ENCODE measurements around the gene MOCS1. TPM values are rescaled to one million over a fixed set of nuclear protein-coding genes. Genes with fewer than 3 reads are reported as not detected.

MOCS1 gene
- polyA plus RNA-seq, 3 donors, result 0.05 to 0.26 (median 0.12) TPM

DNA sequence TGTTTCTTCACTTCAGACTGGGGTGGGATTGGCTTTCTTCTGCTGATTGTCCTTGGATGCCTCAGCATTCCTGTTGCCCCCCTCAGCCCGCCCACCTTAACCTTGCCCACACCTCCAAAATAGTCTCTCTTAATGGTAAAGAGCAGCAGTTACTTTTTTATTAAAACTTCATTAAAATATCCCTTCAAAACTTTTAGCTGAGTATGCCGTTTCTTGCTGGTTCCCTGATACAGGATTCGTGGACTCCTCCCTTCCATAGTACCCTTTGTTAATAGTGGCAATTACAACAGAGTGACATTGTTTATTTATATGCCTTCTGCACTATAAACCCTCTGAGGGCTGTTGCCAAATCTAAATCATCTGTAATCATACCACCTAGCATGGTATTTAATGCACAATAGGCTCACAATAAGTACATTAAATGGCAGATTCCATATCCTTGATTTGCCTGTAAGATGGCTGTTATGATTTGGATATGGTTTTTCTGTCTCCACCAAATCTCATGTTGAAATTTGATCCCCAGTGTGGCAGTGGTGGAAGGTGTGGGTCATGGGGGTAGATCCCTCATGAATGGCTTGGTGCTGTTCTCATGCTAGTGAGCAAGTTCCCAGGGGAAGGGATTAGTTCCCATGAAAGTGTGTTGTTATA is 3.5 kb upstream of the MOCS1 start:
- Histone ChIP-seq H3K9me3 (replicated peaks in 1 of 2; ENCODE audit: control insufficient read depth in 1 of 2, insufficient read depth in 1 of 2, low read length in 2 of 2) (no peaks in the 10 kb centered on the region), H3K4me3 (replicated peaks in 1 of 3; ENCODE audit: low read depth in 2 of 3, low read length in 3 of 3) (no peak overlapping the region), H3K27ac (ENCODE audit: low read depth in 1 of 2, low read length in 2 of 2) (no peak overlapping the region), H3K9ac (ENCODE audit: insufficient read depth, low read length, poor library complexity, severe bottlenecking) (no peak overlapping the region), H3K4me2 (replicated peaks; ENCODE audit: extremely low read depth, low read length, poor library complexity, severe bottlenecking) (no peak overlapping the region), H3K27me3 (ENCODE audit: control insufficient read depth in 2 of 2, insufficient read depth in 2 of 2, low read length in 2 of 2) (peaks cover 23 to 36% of the 10 kb centered on the region in 2 donors), H3K4me1 (ENCODE audit: control insufficient read depth in 1 of 2, insufficient read depth in 2 of 2, low read length in 2 of 2) (peaks cover 0 to 6% of the 10 kb centered on the region in 2 donors), H4K20me1 (ENCODE audit: insufficient read depth, low read length) (no peaks in the 10 kb centered on the region), H3K36me3 (replicated peaks in 1 of 2; ENCODE audit: control insufficient read depth in 1 of 2, insufficient read depth in 2 of 2, low read length in 2 of 2) (no peaks in the 10 kb centered on the region), H3K79me2 (ENCODE audit: insufficient read depth, low read length) (no peaks in the 10 kb centered on the region), H2AFZ (ENCODE audit: insufficient read depth, low read depth, low read length, poor library complexity, severe bottlenecking) (no peak overlapping the region)
- no CpG with 5 or more reads among the region's 3 CpGs for WGBS (ENCODE audit: insufficient coverage)
- Mint-ChIP-seq H3K4me3 (no peak overlapping the region), H3K27ac (no peak overlapping the region), H3K9me3 (peaks cover 0 to 9% (median 0%) of the 10 kb centered on the region in 7 donors), H3K27me3 (ENCODE audit: low read depth in 3 of 3) (peaks cover 33 to 36% (median 34%) of the 10 kb centered on the region in 3 donors), H3K36me3 (no peaks in the 10 kb centered on the region), H3K4me1 (peaks cover 2% of the 10 kb centered on the region)
- TF ChIP-seq, protein P1, sequence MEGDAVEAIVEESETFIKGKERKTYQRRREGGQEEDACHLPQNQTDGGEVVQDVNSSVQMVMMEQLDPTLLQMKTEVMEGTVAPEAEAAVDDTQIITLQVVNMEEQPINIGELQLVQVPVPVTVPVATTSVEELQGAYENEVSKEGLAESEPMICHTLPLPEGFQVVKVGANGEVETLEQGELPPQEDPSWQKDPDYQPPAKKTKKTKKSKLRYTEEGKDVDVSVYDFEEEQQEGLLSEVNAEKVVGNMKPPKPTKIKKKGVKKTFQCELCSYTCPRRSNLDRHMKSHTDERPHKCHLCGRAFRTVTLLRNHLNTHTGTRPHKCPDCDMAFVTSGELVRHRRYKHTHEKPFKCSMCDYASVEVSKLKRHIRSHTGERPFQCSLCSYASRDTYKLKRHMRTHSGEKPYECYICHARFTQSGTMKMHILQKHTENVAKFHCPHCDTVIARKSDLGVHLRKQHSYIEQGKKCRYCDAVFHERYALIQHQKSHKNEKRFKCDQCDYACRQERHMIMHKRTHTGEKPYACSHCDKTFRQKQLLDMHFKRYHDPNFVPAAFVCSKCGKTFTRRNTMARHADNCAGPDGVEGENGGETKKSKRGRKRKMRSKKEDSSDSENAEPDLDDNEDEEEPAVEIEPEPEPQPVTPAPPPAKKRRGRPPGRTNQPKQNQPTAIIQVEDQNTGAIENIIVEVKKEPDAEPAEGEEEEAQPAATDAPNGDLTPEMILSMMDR (IDR thresholded peaks at IDR 0.05), result no peak
- DNase-seq, result no peak
- intact Hi-C loops (cut with micrococcal nuclease), result no loop called here

DNA sequence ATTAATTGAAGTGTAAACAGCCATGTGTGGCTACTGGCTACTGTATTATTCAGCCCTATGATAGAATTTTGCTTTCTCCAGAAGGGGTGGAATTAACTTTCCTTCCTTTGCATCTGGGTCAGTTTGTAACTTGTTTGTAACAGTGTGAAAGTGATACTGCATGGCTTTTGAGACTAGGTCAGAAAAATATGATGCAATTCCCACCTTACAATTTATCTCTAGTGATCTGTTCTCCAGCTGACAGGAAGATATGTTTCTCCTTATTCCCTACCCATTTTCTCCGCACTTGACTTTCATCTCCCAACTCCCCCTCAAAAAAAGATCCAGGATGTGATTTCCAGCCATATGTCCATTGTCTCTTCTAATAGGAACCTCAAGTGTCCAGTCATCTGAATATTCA is 2.6 kb upstream of the MOCS1 start:
- Mint-ChIP-seq H3K27ac (no peak overlapping the region), H3K4me3 (no peak overlapping the region), H3K36me3 (no peaks in the 10 kb centered on the region), H3K4me1 (peaks cover 2% of the 10 kb centered on the region), H3K27me3 (ENCODE audit: low read depth in 3 of 3) (peaks cover 34 to 38% (median 37%) of the 10 kb centered on the region in 3 donors), H3K9me3 (peaks cover 0 to 9% (median 0%) of the 10 kb centered on the region in 7 donors)
- Histone ChIP-seq H3K79me2 (ENCODE audit: insufficient read depth, low read length) (no peaks in the 10 kb centered on the region), H3K4me3 (replicated peaks in 1 of 3; ENCODE audit: low read depth in 2 of 3, low read length in 3 of 3) (no peak overlapping the region), H3K36me3 (replicated peaks in 1 of 2; ENCODE audit: control insufficient read depth in 1 of 2, insufficient read depth in 2 of 2, low read length in 2 of 2) (no peaks in the 10 kb centered on the region), H3K4me1 (ENCODE audit: control insufficient read depth in 1 of 2, insufficient read depth in 2 of 2, low read length in 2 of 2) (peaks cover 0 to 6% of the 10 kb centered on the region in 2 donors), H3K9me3 (replicated peaks in 1 of 2; ENCODE audit: control insufficient read depth in 1 of 2, insufficient read depth in 1 of 2, low read length in 2 of 2) (no peaks in the 10 kb centered on the region), H3K4me2 (replicated peaks; ENCODE audit: extremely low read depth, low read length, poor library complexity, severe bottlenecking) (no peak overlapping the region), H3K9ac (ENCODE audit: insufficient read depth, low read length, poor library complexity, severe bottlenecking) (no peak overlapping the region), H4K20me1 (ENCODE audit: insufficient read depth, low read length) (no peaks in the 10 kb centered on the region), H3K27me3 (ENCODE audit: control insufficient read depth in 2 of 2, insufficient read depth in 2 of 2, low read length in 2 of 2) (peaks cover 23 to 40% of the 10 kb centered on the region in 2 donors), H3K27ac (ENCODE audit: low read depth in 1 of 2, low read length in 2 of 2) (no peak overlapping the region), H2AFZ (ENCODE audit: insufficient read depth, low read depth, low read length, poor library complexity, severe bottlenecking) (no peak overlapping the region)
- TF ChIP-seq, protein P1 (IDR thresholded peaks at IDR 0.05), result no peak
- 100% methylated on average over 1 of the region's 1 CpG for WGBS (ENCODE audit: insufficient coverage)
- intact Hi-C loops (cut with micrococcal nuclease), result no loop called here
- DNase-seq, result no peak
